GM21576 (cell line): ENCODE data around the gene RARB.

Experiments used
- ATAC-seq: cut with Tn5 transposase; IDR thresholded peaks from one replicate; pipeline ENCODE4 v1.9.1; 2021; ENCODE audit warnings: mild to moderate bottlenecking, moderate library complexity; ENCODE audit not compliant: unreplicated experiment

The RARB gene

DNA sequence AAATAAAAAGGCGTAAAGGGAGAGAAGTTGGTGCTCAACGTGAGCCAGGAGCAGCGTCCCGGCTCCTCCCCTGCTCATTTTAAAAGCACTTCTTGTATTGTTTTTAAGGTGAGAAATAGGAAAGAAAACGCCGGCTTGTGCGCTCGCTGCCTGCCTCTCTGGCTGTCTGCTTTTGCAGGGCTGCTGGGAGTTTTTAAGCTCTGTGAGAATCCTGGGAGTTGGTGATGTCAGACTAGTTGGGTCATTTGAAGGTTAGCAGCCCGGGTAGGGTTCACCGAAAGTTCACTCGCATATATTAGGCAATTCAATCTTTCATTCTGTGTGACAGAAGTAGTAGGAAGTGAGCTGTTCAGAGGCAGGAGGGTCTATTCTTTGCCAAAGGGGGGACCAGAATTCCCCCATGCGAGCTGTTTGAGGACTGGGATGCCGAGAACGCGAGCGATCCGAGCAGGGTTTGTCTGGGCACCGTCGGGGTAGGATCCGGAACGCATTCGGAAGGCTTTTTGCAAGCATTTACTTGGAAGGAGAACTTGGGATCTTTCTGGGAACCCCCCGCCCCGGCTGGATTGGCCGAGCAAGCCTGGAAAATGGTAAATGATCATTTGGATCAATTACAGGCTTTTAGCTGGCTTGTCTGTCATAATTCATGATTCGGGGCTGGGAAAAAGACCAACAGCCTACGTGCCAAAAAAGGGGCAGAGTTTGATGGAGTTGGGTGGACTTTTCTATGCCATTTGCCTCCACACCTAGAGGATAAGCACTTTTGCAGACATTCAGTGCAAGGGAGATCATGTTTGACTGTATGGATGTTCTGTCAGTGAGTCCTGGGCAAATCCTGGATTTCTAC lies at the start of gene RARB:
Gene RARB, plus strand, starts transcription at position 322 of the 847 bp plus-strand sequence. Its CDS starts 469 bp downstream, at position 791.
- no peak for ATAC-seq

DNA sequence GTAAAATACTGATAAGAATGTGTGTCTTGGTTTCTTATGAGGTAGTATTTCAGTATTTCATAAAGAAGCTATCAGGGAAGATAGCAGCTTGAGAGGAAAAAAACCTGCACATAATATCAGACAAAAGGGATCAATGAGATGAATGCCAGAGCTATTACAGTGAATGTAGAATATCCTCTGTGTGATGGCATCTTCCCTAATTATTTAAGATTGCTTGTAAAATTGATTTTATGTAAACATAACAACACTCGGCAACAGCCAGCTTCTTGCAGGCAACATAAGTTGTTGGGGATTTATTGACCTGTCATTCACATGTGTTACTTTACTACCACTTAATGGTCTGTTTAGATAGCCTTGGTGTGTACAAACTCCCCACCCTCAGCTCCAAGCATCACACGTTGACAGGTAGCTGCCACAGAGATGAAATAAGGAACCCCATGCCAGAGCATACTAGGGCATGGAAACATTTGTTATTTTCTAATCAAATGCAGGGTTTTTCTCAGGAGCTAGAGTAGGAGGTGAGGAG lies 49.2 kb upstream of the RARB start:
- no peak for ATAC-seq

GRCh38 chr3:25380222-25380739 lies 47.8 kb upstream of the RARB start:
- no peak for ATAC-seq

GRCh38 chr3:25381083-25381482 lies 47.0 kb upstream of the RARB start:
- ATAC-seq: no peak

DNA sequence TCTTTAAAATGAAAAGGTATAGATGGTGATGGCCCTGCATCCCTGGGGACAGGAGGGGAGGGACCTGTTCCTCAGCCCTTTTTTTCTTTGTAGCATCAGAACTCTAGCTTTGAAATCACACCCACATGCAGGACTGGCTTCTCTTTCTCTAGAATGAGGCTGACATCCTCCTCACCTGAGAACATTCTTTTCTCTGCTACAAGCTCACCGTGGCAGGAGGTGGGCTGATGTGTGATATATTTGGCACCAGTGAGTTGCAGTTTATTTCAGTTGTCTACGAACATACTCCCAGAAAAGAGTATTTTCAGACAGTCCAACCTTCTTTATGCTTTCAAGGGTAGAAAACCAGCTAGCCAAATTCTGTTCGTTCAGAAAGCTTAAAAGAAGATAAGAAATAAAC lies 43.6 kb upstream of the RARB start:
- ATAC-seq: no peak

- ATAC-seq: no peak
Measured at GRCh38 chr3:25385807-25386460, 42.1 kb upstream of the RARB start.

- no peak for ATAC-seq
Measured at GRCh38 chr3:25386686-25387255, 41.3 kb upstream of the RARB start.

- no peak for ATAC-seq
Measured at GRCh38 chr3:25390605-25391004, 37.5 kb upstream of the RARB start.

GRCh38 chr3:25396251-25396650 lies 31.8 kb upstream of the RARB start:
- ATAC-seq: no peak

GRCh38 chr3:25396686-25397085 lies 31.4 kb upstream of the RARB start:
- no peak for ATAC-seq

DNA sequence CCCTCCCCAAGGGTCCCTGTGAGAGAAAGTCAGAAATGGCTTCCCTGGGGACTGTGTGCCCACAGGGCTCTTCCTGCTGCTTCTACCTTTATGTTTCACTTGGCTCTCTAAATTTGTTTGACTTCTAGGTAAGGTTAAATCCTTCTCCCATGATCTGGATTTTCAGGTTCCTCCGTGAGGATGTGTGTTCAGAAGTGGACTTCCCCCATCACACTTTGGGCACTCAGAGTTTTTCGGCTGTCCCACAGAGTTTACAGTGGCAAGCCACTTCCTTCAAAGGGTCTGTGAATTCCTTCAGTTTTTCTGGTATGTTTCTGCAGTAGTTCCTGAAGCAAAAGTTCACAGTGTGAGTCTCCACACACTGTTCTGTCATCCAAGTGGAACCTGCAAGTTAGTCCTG lies 30.9 kb upstream of the RARB start:
- ATAC-seq: no peak

GRCh38 chr3:25400587-25400986 lies 27.5 kb upstream of the RARB start:
- ATAC-seq: no peak

DNA sequence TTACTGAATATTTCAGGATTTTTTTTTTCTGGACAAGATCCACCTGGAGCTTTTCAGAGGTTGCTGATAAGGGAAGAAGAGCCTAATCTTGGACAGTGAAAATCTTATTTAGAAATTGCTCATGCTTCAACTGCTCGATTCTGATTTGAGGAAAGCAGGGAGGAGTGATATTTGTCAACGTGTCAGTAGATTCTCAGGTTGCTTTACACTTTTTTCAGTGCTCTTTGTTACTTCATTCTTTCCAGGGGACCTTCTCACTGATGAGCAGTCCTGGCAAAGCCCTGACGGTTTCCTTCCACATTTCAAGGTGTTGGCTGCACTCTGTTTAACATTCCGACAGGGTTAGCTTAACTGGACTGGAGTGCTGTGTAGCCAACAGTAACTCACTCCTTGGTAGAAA lies 24.1 kb upstream of the RARB start:
- ATAC-seq: no peak

DNA sequence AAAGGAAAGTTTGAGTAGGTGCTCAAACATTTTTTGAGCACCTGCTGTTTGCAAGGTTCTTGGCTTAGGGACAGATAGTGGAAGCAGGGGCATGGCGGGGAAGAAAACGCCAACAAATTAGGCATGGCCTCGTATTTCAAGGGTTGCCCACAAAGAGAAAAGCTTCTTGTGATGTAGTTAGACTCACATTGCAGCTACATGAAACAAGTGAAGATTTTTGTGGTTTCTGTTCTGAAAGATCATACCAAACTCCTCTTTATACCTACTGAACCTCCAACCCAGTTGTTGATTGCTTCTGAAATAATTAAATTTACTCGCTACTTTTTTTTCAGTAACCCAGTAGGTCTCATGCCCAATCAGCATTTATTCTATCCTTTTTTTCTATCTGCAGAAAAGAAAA lies 23.5 kb upstream of the RARB start:
- ATAC-seq: no peak

DNA sequence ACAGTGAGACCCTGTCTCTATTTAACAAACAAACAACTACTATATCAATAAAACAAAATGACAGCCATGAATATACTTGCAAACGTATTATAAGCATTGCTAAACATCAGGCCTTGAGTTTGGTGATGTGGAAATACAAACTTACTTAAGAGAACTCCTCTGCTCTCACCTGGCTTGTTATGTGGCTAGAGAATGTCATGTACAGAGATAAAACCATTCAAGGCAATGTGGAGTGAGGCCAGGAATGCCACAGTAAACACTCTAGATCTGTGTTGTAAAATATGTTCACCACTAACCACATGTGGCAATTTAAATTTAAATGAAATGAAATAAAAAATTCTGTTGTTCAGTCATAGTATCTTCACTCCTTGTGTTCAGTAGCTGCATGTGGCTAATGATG lies 22.7 kb upstream of the RARB start:
- ATAC-seq: no peak

GRCh38 chr3:25410703-25411102 lies 17.4 kb upstream of the RARB start:
- ATAC-seq: no peak

- no peak for ATAC-seq
Measured at GRCh38 chr3:25412269-25412668, 15.8 kb upstream of the RARB start.

DNA sequence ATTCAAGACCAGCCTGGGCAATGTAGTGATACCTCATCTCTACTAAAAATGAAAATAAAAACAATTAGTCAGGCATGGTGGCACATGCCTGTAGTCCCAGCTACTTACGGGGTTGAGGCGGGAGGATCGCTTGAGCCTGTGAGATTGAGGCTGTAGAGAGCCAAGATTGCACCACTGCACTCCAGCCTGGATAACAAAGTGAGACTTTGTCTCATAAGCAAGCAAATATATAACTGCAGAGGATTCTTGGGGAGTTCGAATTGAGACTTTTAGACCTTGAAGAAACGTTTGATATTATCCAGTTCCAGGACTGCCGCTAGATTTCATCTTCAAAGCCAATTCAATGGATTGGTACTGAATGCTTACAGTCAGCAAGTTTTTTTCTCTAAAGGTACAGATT lies 11.9 kb upstream of the RARB start:
- no peak for ATAC-seq

GRCh38 chr3:25418596-25418995 lies 9.5 kb upstream of the RARB start:
- ATAC-seq: no peak

- no peak for ATAC-seq
Measured at GRCh38 chr3:25419251-25419650, 8.8 kb upstream of the RARB start.

GRCh38 chr3:25420147-25420546 lies 7.9 kb upstream of the RARB start:
- ATAC-seq: no peak

GRCh38 chr3:25420885-25421284 lies 7.2 kb upstream of the RARB start:
- ATAC-seq: no peak
